ENCODE data around the gene LIPC.

DNA sequence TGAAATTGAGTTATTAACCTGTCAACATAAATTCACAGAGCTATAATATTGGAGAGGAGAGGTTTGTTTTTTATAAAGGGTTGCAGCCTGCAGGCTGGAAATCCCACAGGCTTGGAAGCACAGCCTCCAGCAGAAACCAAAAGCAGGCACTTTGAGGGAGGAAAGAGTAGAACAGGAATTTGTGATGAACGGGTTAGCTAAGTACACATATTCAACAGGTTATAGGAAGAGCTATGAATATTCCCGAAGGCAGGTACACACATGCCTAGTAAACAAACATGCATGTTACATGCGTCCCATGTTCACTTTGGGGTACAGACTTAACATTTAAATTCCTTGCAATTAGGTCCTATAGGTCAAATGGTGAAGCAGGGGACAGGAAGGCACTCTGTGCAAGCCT, 25.9 kb upstream of the LIPC start:
- TF ChIP-seq, protein P1, sequence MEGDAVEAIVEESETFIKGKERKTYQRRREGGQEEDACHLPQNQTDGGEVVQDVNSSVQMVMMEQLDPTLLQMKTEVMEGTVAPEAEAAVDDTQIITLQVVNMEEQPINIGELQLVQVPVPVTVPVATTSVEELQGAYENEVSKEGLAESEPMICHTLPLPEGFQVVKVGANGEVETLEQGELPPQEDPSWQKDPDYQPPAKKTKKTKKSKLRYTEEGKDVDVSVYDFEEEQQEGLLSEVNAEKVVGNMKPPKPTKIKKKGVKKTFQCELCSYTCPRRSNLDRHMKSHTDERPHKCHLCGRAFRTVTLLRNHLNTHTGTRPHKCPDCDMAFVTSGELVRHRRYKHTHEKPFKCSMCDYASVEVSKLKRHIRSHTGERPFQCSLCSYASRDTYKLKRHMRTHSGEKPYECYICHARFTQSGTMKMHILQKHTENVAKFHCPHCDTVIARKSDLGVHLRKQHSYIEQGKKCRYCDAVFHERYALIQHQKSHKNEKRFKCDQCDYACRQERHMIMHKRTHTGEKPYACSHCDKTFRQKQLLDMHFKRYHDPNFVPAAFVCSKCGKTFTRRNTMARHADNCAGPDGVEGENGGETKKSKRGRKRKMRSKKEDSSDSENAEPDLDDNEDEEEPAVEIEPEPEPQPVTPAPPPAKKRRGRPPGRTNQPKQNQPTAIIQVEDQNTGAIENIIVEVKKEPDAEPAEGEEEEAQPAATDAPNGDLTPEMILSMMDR (IDR thresholded peaks at IDR 0.05): no peak
- no peak for TF ChIP-seq ZFX (IDR thresholded peaks at IDR 0.05; ENCODE audit: borderline replicate concordance)
